ENCODE measurements around the gene RICTOR. TPM values are rescaled to one million over a fixed set of nuclear protein-coding genes. Genes with fewer than 3 reads are reported as not detected.

RICTOR gene
- total and polyA plus RNA-seq, 2 donors (not counting 3 experiments of a cell fraction or from before 2014, with no cell fraction given) = 9.2 to 38.0 TPM

GRCh38 chr5:39009981-39010380 lies 64.2 kb downstream of the RICTOR start:
- Histone ChIP-seq H3K27ac (ENCODE audit: insufficient read depth, low read depth, low read length) (no peak overlapping the region), H3K9ac (replicated peaks; ENCODE audit: extremely low read depth, insufficient read depth, low read length) (no peak overlapping the region), H3K4me1 (ENCODE audit: control insufficient read depth, extremely low read depth, insufficient read depth, low read length) (no peaks in the 10 kb centered on the region), H3K9me1 (replicated peaks; ENCODE audit: control insufficient read depth, extremely low read depth, insufficient read depth, low read length) (no peaks in the 10 kb centered on the region), H2AFZ (ENCODE audit: low read depth, low read length) (no peak overlapping the region), H3K36me3 (ENCODE audit: control insufficient read depth in 2 of 2, extremely low read depth in 1 of 2, insufficient read depth in 2 of 2, low read length in 2 of 2) (peaks cover 3 to 5% of the 10 kb centered on the region in 2 experiments), H3K4me2 (ENCODE audit: insufficient read depth, low read length) (no peak overlapping the region), H3K9me3 (replicated peaks; ENCODE audit: control insufficient read depth, insufficient read depth, low read length) (peaks cover 2% of the 10 kb centered on the region), H3K27me3 (ENCODE audit: control insufficient read depth in 2 of 2, insufficient read depth in 2 of 2, low read length in 2 of 2) (no peaks in the 10 kb centered on the region), H3K4me3 (replicated peaks in 1 of 3; ENCODE audit: insufficient read depth in 1 of 3, low read depth in 1 of 3, low read length in 3 of 3) (no peak overlapping the region), H4K20me1 (replicated peaks; ENCODE audit: control insufficient read depth, extremely low read depth, insufficient read depth, low read length) (no peaks in the 10 kb centered on the region), H3K79me2 (ENCODE audit: control insufficient read depth, insufficient read depth, low read length) (peaks cover 9% of the 10 kb centered on the region)
- ChIA-PET CTCF (no interaction called here), POLR2A (no interaction called here)
- intact Hi-C loops (cut with micrococcal nuclease) = no loop called here
- TF ChIP-seq FOS (IDR thresholded peaks at IDR 0.05; ENCODE audit: borderline replicate concordance, insufficient read depth, low read length) (no peak), JUN (IDR thresholded peaks at IDR 0.05; ENCODE audit: borderline replicate concordance, insufficient read depth, insufficient read length, low read depth) (no peak), POLR2AphosphoS5 (IDR thresholded peaks at IDR 0.05; ENCODE audit: insufficient read depth, low read depth, low read length) (no peak), GATA2 (IDR thresholded peaks at IDR 0.05; ENCODE audit: insufficient read depth, insufficient read length, low read depth, low read length) (no peak), MYC (IDR thresholded peaks at IDR 0.05; ENCODE audit: low read depth, low read length) (no peak), EZH2 (IDR thresholded peaks at IDR 0.05; ENCODE audit: borderline replicate concordance, low read depth, low read length, severe bottlenecking) (no peak), CTCF (IDR thresholded peaks at IDR 0.05; ENCODE audit: extremely low read depth in 1 of 2, insufficient read depth in 1 of 2, low read depth in 1 of 2, low read length in 2 of 2) (no peak), MAX (IDR thresholded peaks at IDR 0.05; ENCODE audit: insufficient read depth, insufficient read length) (no peak), POLR2A (IDR thresholded peaks at IDR 0.05; ENCODE audit: low read depth, low read length) (no peak)
- FAIRE-seq (no peak), DNase-seq (ENCODE audit: low read depth, low spot score) (no peak)
- dilution Hi-C loops (cut with MboI; ENCODE audit: extremely low pct_ligation_motif_present, low sequenced_read_pairs) = no loop called here
- BruUV-seq (replicated peaks) = no TSS peak
